H9 (cell line): ENCODE results near the gene FAIM2. TPM values are rescaled to one million over a fixed set of nuclear protein-coding genes. Genes with fewer than 3 reads are reported as not detected.

ENCODE experiments used
- DNase-seq: peaks from one replicate; pipeline ENCODE4 v3.0.0-alpha.2; 2017
- H2AFZ ChIP-seq: one replicate; pipeline ENCODE4 v1.6.1; 2013; ENCODE audit warnings: mild to moderate bottlenecking, low read length, control low read depth, moderate library complexity
- H2AK5ac ChIP-seq: 2 replicates; pipeline ENCODE4 v1.6.1; 2013; ENCODE audit warnings: low read length, control low read depth, mixed read lengths; ENCODE audit not compliant: insufficient read length
- H2BK120ac ChIP-seq: one replicate; pipeline ENCODE4 v1.6.1; 2013; ENCODE audit warnings: low read depth, mild to moderate bottlenecking, low read length, control low read depth, inconsistent platforms; ENCODE audit not compliant: poor library complexity, severe bottlenecking
- H2BK12ac ChIP-seq: 2 replicates; pipeline ENCODE4 v1.6.1; 2013; ENCODE audit warnings: low read length, control low read depth, mixed read lengths, low read depth; ENCODE audit not compliant: insufficient read length
- H2BK15ac ChIP-seq: 2 replicates; pipeline ENCODE4 v1.6.1; 2013; ENCODE audit warnings: low read depth, low read length, control low read depth
- H2BK20ac ChIP-seq: one replicate; pipeline ENCODE4 v1.6.1; 2013; ENCODE audit warnings: low read depth, mild to moderate bottlenecking, low read length, control low read depth, inconsistent platforms; ENCODE audit not compliant: poor library complexity, severe bottlenecking
- H2BK5ac ChIP-seq: 2 replicates; pipeline ENCODE4 v1.6.1; 2013; ENCODE audit warnings: low read length, control low read depth, mixed read lengths; ENCODE audit not compliant: insufficient read length
- H3K14ac ChIP-seq: 2 replicates; pipeline ENCODE4 v1.6.1; 2013; ENCODE audit warnings: low read length, control low read depth; ENCODE audit not compliant: insufficient read depth
- H3K18ac ChIP-seq: 2 replicates; pipeline ENCODE4 v1.6.1; 2013; ENCODE audit warnings: low read depth, mild to moderate bottlenecking, mixed read lengths, low read length, control low read depth; ENCODE audit not compliant: insufficient read length
- H3K23ac ChIP-seq: 2 replicates; pipeline ENCODE4 v1.6.1; 2013; ENCODE audit warnings: low read length, control low read depth, mixed read lengths, low read depth; ENCODE audit not compliant: insufficient read length
- H3K23me2 ChIP-seq: 2 replicates; pipeline ENCODE4 v1.6.1; 2013; ENCODE audit warnings: low read depth, mild to moderate bottlenecking, mixed read lengths, low read length, control low read depth; ENCODE audit not compliant: insufficient read length, poor library complexity, severe bottlenecking
- H3K27ac ChIP-seq: 2 replicates; pipeline ENCODE4 v1.5.1; 2013; ENCODE audit warnings: low read length, control low read depth, mixed read lengths, low read depth; ENCODE audit not compliant: insufficient read length
- H3K27me3 ChIP-seq: 2 replicates; pipeline ENCODE4 v1.6.1; 2013; ENCODE audit warnings: low read length, control low read depth, inconsistent platforms; ENCODE audit not compliant: insufficient read depth
- H3K4ac ChIP-seq: 2 replicates; pipeline ENCODE4 v1.6.1; 2013; ENCODE audit warnings: low read depth, mild to moderate bottlenecking, control low read depth, inconsistent platforms, low read length, moderate library complexity
- H3K4me1 ChIP-seq: 2 replicates; pipeline ENCODE4 v1.6.1; 2013; ENCODE audit warnings: low read length, control low read depth, inconsistent platforms; ENCODE audit not compliant: insufficient read depth
- H3K4me2 ChIP-seq: 2 replicates; pipeline ENCODE4 v1.6.1; 2013; ENCODE audit warnings: low read length, control low read depth, mixed read lengths; ENCODE audit not compliant: insufficient read length, insufficient read depth
- H3K56ac ChIP-seq: 2 replicates; pipeline ENCODE4 v1.6.1; 2013; ENCODE audit warnings: low read depth, mild to moderate bottlenecking, mixed read lengths, low read length, control low read depth; ENCODE audit not compliant: insufficient read length
- H3K79me1 ChIP-seq: 2 replicates; pipeline ENCODE4 v1.6.1; 2013; ENCODE audit warnings: low read depth, mild to moderate bottlenecking, moderate library complexity, low read length, control low read depth, inconsistent platforms; ENCODE audit not compliant: insufficient read depth, poor library complexity, severe bottlenecking
- H3K79me2 ChIP-seq: 2 replicates; pipeline ENCODE4 v1.6.1; 2013; ENCODE audit warnings: low read length, control low read depth, inconsistent platforms; ENCODE audit not compliant: insufficient read depth
- H3K9ac ChIP-seq: 2 replicates; pipeline ENCODE4 v1.6.1; 2013; ENCODE audit warnings: low read length, control low read depth, mixed read lengths; ENCODE audit not compliant: insufficient read length; ENCODE audit errors: extremely low read depth
- H3K9me3 ChIP-seq: one replicate; pipeline ENCODE4 v1.6.1; 2013; ENCODE audit warnings: low read depth, low read length, inconsistent platforms; ENCODE audit not compliant: control insufficient read depth
- H3T11ph ChIP-seq: one replicate; pipeline ENCODE4 v1.6.1; 2013; ENCODE audit warnings: mild to moderate bottlenecking, low read length, control low read depth, inconsistent platforms
- H4K20me1 ChIP-seq: one replicate; pipeline ENCODE4 v1.6.1; 2013; ENCODE audit not compliant: control insufficient read depth, insufficient read length, insufficient read depth
- H4K5ac ChIP-seq: 2 replicates; pipeline ENCODE4 v1.6.1; 2013; ENCODE audit warnings: low read depth, mild to moderate bottlenecking, mixed read lengths, low read length, control low read depth; ENCODE audit not compliant: insufficient read length
- H4K8ac ChIP-seq: replicated peaks from 2 replicates; pipeline ENCODE4 v1.6.1; 2013; ENCODE audit warnings: low read length, control low read depth, mixed read lengths, low read depth; ENCODE audit not compliant: insufficient read length
- H4K91ac ChIP-seq: 2 replicates; pipeline ENCODE4 v1.6.1; 2013; ENCODE audit warnings: low read depth, mild to moderate bottlenecking, moderate library complexity, mixed read lengths, low read length, control low read depth; ENCODE audit not compliant: insufficient read length
- H3K27ac Mint-ChIP-seq, 3 experiments: 2 replicates in 2 of 3; 3 replicates in 1 of 3; pipeline ENCODE4 v1.8.0; 2020 to 2021; ENCODE audit warnings: mixed read lengths in 3 of 3, mild to moderate bottlenecking in 1 of 3, moderate library complexity in 1 of 3
- H3K27me3 Mint-ChIP-seq: 2 replicates; pipeline ENCODE4 v1.8.0; 2021; ENCODE audit warnings: low read depth, mild to moderate bottlenecking, moderate library complexity, mixed read lengths
- H3K36me3 Mint-ChIP-seq, 3 experiments: 2 replicates in 2 of 3; 3 replicates in 1 of 3; pipeline ENCODE4 v1.8.0; 2020 to 2021; ENCODE audit warnings: low read depth in 3 of 3, mixed read lengths in 3 of 3; ENCODE audit not compliant: insufficient read depth in 1 of 3
- H3K4me1 Mint-ChIP-seq, 2 experiments: 2 replicates each; pipeline ENCODE4 v1.8.0; 2020; ENCODE audit warnings: mixed read lengths in 2 of 2
- H3K4me3 Mint-ChIP-seq, 2 experiments: 2 replicates in 1 of 2; 3 replicates in 1 of 2; pipeline ENCODE4 v1.8.0; 2020 to 2021; ENCODE audit warnings: mild to moderate bottlenecking in 2 of 2, mixed read lengths in 2 of 2, moderate library complexity in 1 of 2
- H3K9me3 Mint-ChIP-seq, 2 experiments: 2 replicates in 1 of 2; 3 replicates in 1 of 2; pipeline ENCODE4 v1.8.0; 2020; ENCODE audit warnings: mild to moderate bottlenecking in 2 of 2, mixed read lengths in 2 of 2, moderate library complexity in 1 of 2
- WGBS: extraction: QIAGEN DNeasy Blood & Tissue Kit; methylation state at CpG from one replicate; pipeline ENCODE4 v1.1.7; 2013; ENCODE audit warnings: missing lambda C conversion rate, low lambda C conversion rate, mixed read lengths; ENCODE audit not compliant: insufficient read length; ENCODE audit errors: extremely low coverage; 5-methylcytosine and 5-hydroxymethylcytosine counted together
- total RNA-seq: library from RNA; stranded (reverse); gene quantifications from 2 replicates; pipeline ENCODE4 v1.2.1, GENCODE V29; 2021
- TF ChIP-seq, protein P1 (sequence below): fragments of 200-600 bp; sonication (generic); conservative IDR thresholded peaks from 3 replicates; pipeline ENCODE4 v1.8.0; 2021; ENCODE audit warnings: antibody characterized with exemption, mild to moderate bottlenecking

Gene FAIM2
- total RNA-seq, 1 experiment from 2014 or later: 0.42 TPM

DNA sequence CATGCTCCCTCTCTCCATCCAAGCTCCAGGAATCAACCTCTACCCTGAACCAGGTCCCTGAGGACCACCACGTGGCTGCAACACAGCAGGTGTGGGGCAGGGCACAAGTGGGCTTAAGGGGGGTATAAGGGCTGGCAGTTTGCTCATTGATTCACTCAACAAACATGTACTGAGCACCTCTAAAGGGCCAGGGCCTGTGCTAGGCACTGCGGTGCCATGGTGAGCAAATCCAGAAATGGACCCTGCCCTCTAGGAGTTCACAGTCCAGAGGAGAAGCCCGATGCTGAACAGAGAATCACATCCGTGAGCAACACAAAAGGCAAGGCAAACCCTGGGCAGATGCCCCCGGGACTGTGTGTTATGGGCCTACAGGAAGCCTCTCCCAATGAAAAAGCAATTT is 40.3 kb upstream of the FAIM2 start:
- Histone ChIP-seq H2AFZ (no peak overlapping the region), H3K23me2 (peaks cover 5% of the 10 kb centered on the region), H2BK12ac (no peak overlapping the region), H4K5ac (no peak overlapping the region), H3K27me3 (no peaks in the 10 kb centered on the region), H4K20me1 (no peaks in the 10 kb centered on the region), H2BK5ac (no peak overlapping the region), H2BK15ac (no peak overlapping the region), H3K4me2 (no peak overlapping the region), H3K9ac (no peak overlapping the region), H3K23ac (no peak overlapping the region), H4K8ac (no peak overlapping the region), H3K79me1 (no peaks in the 10 kb centered on the region), H3K18ac (no peak overlapping the region), H2BK120ac (no peak overlapping the region), H3K27ac (no peak overlapping the region), H3T11ph (no peak overlapping the region), H3K4ac (no peak overlapping the region), H4K91ac (no peak overlapping the region), H3K4me1 (no peaks in the 10 kb centered on the region; the same call in 1 of the 2 replicates), H2BK20ac (no peak overlapping the region), H2AK5ac (no peak overlapping the region), H3K56ac (no peak overlapping the region), H3K14ac (no peak overlapping the region), H3K79me2 (no peaks in the 10 kb centered on the region), H3K9me3 (no peaks in the 10 kb centered on the region)
- Mint-ChIP-seq H3K4me3 (no peak overlapping the region), H3K4me1 (peaks cover 41 to 59% of the 10 kb centered on the region in 2 experiments), H3K27ac (no peak overlapping the region), H3K9me3 (no peaks in the 10 kb centered on the region), H3K36me3 (no peaks in the 10 kb centered on the region), H3K27me3 (peaks cover 27% of the 10 kb centered on the region)
- peak; percentile 20 for DNase-seq
- WGBS: no CpG with 5 or more reads among the region's 5 CpGs
- TF ChIP-seq, protein P1, sequence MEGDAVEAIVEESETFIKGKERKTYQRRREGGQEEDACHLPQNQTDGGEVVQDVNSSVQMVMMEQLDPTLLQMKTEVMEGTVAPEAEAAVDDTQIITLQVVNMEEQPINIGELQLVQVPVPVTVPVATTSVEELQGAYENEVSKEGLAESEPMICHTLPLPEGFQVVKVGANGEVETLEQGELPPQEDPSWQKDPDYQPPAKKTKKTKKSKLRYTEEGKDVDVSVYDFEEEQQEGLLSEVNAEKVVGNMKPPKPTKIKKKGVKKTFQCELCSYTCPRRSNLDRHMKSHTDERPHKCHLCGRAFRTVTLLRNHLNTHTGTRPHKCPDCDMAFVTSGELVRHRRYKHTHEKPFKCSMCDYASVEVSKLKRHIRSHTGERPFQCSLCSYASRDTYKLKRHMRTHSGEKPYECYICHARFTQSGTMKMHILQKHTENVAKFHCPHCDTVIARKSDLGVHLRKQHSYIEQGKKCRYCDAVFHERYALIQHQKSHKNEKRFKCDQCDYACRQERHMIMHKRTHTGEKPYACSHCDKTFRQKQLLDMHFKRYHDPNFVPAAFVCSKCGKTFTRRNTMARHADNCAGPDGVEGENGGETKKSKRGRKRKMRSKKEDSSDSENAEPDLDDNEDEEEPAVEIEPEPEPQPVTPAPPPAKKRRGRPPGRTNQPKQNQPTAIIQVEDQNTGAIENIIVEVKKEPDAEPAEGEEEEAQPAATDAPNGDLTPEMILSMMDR: no peak
